GM10266 (cell line): ENCODE data around the gene CYBA.

Source experiments
- DNase-seq: peaks from one replicate; pipeline ENCODE4 v3.0.0; 2012; ENCODE audit errors: extremely low spot score
- CTCF ChIP-seq: IDR thresholded peaks from 2 replicates; pipeline ENCODE4 v1.5.1; 2012; ENCODE audit warnings: mild to moderate bottlenecking, low read depth; ENCODE audit not compliant: control insufficient read depth, insufficient read depth; ENCODE audit errors: missing control alignments

CYBA gene

GRCh38 chr16:88618956-88619667 lies 31.7 kb downstream of the CYBA start:
- no peak for TF ChIP-seq CTCF

GRCh38 chr16:88618182-88618955 lies 32.5 kb downstream of the CYBA start:
- TF ChIP-seq CTCF, result no peak
- DNase-seq, result no peak

More at GRCh38 chr16:88618956-88619667, 31.7 kb downstream of the CYBA start:
- peak; percentile 11 for DNase-seq

GRCh38 chr16:88617268-88618031 lies 33.4 kb downstream of the CYBA start:
- no peak for TF ChIP-seq CTCF
- no peak for DNase-seq

DNA sequence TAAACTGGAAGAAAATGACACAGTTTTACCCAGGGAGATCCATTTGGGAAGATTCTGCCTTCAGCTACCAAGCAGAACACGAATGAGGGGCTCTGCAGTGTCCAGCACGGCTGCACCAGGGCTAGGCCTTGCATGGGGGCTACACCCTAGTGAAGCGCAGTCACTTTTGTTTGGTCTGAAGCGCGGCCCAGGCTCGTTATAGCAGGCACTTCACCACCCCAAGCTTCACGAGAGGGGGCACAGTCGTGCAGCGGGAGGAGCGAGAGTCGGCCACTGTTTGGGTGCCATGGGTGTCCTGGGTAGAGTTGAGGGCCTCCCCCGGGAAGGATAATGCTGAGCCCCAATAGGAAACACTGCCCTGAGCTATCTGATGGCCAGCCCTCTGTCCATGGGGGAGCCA lies 34.1 kb downstream of the CYBA start:
- no peak for TF ChIP-seq CTCF
- peak; percentile 12 for DNase-seq

DNA sequence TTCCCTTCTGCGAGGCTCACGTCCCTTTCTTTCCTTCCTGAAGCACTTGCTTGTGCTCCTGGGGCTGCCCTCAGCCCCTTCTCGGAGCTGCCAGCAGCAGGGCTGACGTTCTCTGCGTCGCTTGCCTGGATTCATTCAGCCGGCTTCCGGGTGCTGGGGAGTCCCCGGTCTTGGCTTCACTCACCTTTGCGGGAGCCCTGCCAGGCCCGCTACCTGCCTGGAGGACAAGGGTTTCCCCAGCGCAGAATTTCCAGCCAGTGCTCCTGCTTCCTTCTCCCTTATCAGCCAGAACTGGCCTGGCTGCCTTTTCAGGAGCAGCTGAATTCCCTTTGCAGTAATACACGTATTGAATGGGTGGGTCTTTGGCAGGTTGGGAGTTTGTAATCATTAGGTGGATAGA lies 34.5 kb downstream of the CYBA start:
- no peak for TF ChIP-seq CTCF
- DNase-seq, result no peak

DNA sequence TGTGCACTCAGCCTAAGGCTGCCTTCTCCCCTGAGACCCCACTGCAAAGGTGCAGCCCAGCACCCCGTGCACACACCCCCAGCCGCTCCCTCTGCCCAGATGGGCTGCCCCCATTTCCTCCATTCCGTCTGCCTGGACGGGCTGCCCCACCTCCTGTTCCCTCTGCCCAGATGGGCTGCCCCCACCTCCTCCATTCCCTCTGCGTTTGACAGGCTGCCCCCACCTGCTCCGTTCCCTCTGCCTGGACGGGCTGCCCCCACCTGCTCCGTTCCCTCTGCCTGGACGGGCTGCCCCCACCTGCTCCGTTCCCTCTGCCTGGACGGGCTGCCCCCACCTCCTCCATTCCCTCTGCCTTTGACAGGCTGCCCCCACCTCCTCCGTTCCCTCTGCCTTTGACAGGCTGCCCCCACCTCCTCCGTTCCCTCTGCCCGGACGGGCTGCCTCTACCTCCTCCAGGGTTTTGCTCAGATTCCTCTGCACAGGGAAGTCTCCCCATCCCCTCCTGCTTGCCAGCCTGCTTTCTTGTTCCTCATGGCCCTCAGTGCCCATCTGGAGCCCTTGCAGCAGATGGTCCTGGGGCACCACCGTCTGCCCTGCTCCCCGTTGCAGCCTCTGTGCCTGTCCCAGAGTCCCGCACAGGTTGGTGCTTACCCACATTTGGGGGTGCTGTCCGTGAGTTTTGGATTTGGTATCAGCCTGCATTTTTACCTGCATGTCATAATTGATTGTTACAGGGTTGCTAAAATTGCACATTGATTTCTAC lies 35.9 kb downstream of the CYBA start:
- DNase-seq, result no peak

More for the DNA sequence above, 35.9 kb downstream of the CYBA start:
- no peak for TF ChIP-seq CTCF
